HG03196 (cell line): ENCODE data around the gene TJP2.
"Not testable (repeated sequence)": the region's sequence is repeated elsewhere in the genome, so short reads cannot be mapped to it uniquely, and the experiment has no call there.

Source experiments
- ATAC-seq: cut with Tn5 transposase; IDR thresholded peaks from one replicate; pipeline ENCODE4 v1.9.1; 2021; ENCODE audit not compliant: unreplicated experiment

The TJP2 gene

DNA sequence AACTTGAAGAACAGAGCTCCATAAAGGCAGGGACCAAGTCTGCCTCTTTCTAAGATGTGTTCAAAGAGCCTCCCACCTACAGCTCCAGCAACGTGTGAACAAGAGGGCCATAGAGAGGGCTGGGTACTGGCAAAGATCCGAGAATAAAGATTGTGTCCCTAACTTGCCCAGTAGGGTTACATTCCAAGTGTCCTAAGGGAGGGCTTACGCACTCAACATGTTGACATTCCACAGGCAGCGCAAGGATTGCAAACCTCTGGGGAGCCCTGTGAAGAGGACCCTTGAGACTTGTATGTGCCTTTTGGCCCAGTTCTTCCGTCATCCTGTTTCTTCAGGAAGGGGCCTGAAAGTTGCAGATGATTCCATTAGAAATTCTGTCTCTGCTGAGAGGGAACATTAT is 102.7 kb downstream of the TJP2 start:
- no peak for ATAC-seq

GRCh38 chr9:69279084-69279731 is 105.1 kb downstream of the TJP2 start:
- peak; percentile 73 for ATAC-seq

DNA sequence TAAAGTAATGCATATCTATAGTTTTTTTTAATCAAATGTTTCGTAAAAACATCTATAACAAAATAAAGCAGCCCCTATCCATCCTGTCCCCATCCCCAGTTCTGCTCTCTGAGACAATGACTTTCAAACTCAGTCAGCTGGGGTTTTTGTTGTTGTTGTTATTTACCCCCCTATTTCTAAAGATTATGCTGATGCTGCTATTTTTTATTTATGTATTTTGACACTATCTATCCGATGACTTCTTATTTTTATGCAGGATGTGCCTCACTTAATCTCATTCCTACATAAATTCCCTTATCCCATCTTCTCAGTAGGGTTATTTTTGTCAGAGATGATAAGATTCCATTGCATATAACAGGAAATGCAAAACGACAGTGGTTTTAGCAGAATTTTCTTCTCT is 105.7 kb downstream of the TJP2 start:
- ATAC-seq = no peak

DNA sequence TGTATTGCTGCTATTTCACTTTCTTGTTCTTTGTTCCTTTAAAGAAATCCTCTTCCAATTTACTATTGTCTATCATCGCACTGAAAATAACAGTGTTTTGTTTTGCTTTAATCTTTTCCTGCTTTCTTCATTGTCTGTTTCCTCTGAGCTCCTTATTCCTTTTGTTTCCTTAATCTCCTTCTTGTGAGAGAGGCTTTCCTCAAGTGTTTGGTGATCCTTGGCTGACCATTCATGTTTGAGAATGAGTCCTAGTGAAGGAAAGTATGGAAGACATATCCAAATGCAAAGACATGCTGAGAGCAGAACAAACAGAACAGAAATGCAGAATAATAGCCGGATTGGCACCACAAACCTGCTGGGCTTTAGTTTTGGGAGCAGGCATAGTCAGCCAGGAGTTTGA is 108.9 kb downstream of the TJP2 start:
- no peak for ATAC-seq

- no peak for ATAC-seq
Measured at GRCh38 chr9:69292078-69292477, 118.0 kb downstream of the TJP2 start.

DNA sequence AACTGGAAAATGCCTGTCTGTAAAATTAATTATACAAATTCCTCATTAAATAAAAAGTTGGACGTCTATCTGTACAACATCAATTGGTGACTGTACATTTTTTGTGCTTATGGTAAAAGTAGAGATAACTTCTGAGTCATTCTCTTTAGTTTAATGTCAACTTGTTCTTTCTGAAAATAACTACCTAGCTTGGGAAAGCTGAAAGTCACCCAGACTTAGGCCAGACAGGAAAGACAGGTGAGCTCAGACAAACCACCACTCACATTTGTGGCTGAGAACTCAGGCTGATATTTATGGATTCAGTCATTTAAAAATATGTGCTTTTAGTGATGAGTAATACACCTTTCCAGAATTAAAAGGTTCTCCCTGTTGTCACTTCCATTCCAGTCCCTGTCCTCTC is 119.1 kb downstream of the TJP2 start:
- ATAC-seq = no peak

GRCh38 chr9:69295872-69296552 is 121.9 kb downstream of the TJP2 start:
- ATAC-seq = no peak

DNA sequence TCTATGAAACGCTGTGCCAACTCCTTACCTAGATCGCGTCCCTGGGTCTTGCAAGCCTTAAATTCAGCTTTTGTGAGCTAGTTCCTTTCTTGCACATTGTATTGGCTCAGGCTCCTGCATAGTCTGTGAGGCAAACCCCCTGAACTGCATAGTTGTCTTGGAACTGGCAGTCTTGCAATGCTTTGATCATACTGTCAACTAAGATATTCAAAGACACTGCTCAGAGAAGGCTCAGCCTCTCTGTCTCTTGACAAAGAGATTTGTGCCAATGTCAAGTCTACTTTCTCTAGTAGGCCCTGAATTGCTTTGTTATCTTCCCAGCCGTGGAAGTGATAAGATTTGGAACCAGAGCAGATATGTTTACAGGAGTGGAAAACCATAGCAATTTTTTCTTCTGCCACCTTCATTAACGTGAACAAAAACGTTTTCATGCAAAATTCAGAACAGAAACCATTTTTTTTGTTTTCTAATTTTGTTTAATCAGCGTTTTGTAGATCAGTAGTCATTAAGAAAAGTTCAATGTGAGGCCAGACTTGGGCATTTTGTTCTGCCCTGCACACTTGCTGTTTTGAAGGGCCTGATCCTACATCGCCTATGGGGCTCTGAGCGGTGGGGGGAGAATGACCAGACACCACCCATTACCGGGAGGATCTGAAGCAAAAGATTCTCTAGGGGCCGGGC is 123.4 kb downstream of the TJP2 start:
- ATAC-seq = no peak

DNA sequence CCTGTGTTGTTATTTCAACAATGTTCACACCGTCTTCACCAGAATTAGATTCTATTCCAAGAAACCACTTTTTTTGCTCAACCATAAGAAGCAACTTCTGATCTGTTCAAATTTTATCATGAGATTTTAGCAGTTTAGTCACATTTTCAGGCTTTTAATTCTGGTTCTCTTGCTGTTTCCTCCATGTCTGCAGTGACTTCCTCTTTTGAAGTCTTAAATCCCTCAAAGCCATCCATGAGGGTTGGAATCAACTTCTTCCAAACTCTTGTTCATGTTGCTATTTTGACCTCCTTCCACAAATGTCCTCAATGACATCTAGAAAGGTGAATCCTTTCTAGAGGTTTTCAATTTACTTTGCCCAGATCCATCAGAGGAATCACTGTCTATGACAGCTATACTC is 125.2 kb downstream of the TJP2 start:
- ATAC-seq = no peak

DNA sequence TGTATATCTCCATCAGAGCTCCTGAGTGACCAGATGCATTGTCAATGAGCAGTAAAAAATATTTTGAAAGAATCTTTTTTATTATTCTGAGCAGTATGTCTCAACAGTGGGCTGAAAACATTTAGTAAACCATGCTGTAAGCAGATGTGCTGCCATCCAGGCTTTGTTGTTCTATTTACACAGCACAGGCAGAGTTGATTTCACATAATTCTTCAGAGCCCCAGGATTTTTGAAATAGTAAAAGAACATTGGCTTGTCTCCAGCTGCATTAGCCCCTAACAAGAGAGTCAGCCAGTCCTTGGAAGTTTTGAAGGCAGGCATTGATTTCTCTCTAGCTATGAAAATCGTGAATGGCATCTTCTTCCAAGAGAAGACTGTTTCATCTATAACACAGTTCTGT is 125.7 kb downstream of the TJP2 start:
- ATAC-seq = no peak

- no peak for ATAC-seq
Measured at GRCh38 chr9:69303331-69303730, 129.3 kb downstream of the TJP2 start.

DNA sequence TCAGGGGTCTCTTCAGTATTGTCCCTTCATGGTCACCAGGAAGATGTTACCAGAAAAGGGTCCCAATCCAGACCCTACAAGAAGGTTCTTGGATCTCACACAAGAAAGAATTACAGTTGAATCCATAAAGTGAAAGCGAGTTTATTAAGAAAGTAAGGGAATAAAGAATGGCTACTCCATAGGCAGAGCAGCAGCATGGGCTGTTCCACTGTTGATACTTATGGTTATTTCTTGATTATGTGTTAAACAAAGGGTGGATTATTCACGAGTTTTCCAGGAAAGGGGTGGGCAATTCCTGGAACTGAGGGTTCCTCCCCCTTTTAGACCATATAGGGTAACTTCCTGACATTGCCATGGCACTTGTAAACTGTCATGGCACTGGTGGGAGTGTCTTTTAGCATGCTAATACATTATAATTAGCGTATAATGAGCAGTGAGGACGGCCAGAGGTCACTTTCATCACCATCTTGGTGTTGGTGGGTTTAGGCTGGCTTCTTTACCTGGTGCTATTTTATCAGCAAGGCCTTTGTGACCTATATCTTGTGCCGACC is 132.9 kb downstream of the TJP2 start:
- not testable (repeated sequence) for ATAC-seq

DNA sequence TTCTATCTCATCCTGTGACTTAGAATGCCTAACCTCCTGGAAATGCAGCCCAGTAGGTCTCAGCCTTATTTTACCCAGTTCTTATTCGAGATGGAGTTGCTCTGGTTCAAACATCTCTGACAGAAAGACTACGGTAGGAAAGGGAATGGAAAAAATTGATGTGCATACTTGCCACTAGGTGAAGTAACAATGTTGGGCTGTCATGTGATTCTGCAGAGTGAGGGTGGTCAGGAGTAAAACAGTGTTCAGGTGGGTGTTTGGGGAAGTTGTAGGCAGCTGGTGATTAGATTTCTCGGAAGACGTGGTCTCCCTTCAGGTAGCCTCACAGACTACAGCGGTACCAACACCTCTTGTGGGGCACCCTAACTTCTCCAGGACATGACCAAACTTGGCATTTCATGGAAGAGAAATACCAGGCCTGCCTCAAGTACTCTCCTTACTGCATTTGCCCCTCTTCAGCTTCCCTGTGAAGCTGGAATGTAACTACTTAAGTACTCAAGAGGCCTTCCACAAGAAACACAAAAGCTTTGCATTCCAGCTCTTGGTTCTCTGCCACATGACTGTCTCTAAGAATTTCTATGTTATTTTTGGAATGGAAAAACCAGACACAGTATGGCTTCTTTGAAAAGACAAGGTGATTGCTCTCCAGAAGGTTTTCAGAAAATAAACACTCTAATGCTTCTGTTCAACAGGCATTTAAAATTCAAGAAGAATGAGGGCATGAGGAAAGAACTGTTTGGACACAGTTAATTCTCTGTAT is 133.5 kb downstream of the TJP2 start:
- no peak for ATAC-seq

DNA sequence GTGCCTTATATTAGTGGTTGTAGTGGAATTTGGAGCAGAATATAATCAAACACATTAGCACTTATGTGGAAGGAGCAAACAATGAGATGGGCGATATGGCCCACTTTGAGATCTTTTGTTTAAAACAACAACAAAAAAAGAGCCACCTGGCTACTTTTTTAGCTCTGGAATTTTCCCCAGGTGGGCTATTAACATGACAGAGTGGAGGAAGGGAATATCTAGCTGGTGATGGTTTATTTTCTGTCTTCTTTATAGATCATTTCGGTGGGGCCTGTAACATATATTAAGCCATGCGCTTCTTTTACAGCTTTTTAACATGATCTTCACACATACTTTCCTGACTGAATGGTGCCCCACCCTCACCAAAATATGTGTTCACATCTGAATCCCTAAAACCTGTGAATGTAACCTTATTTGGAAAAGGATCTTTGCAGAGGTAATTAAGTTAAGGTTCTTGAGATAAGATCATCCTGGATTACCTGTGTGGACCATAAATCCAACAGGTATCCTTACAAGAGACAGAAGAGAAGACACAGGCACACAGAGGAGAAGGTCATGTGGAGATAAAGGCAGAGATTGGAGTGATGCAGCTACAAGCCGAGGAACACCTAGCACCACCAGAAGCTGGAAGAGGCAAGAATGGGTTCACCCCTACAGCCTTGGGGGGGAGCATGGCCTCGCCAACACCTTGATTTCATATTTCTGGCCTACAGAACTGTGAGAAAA is 134.3 kb downstream of the TJP2 start:
- no peak for ATAC-seq

GRCh38 chr9:69313175-69313574 is 139.1 kb downstream of the TJP2 start:
- no peak for ATAC-seq

- no peak for ATAC-seq
Measured at GRCh38 chr9:69314547-69314946, 140.5 kb downstream of the TJP2 start.

- no peak for ATAC-seq
Measured at GRCh38 chr9:69317081-69317480, 143.0 kb downstream of the TJP2 start.

- ATAC-seq = peak; percentile 98
Measured at GRCh38 chr9:69317894-69318293, 143.8 kb downstream of the TJP2 start.

- no peak for ATAC-seq
Measured at GRCh38 chr9:69319324-69320025, 145.4 kb downstream of the TJP2 start.

DNA sequence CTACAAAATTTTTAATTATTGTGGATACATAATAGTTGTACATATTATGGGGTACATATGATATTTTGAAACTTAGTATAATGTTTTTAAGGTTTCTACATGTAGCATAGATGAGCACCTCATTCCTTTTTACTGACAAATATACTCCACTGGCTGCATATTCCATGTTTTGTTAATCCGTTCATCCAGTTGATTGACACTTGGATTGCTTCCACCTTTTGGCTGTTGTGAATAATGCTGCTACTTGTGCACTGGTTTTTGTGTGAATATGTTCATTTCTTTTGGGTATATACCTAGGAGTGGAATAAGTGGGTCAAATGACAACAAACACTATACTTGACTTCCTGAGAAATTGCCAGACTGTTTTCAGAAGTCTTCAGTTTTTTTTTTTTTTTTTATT is 148.2 kb downstream of the TJP2 start:
- no peak for ATAC-seq
